HepG2 (cell line): Measurements from ENCODE around the gene USP30. TPM values are rescaled to one million over a fixed set of nuclear protein-coding genes. Genes with fewer than 3 reads are reported as not detected.

Source experiments
- ATAC-seq: fragments of 200-7000 bp; cut with Tn5 transposase; 3 replicates; pipeline ENCODE4 v1.9.1; 2020; ENCODE audit warnings: mild to moderate bottlenecking, moderate library complexity
- BruUV-seq: library from RNA; stranded (reverse); fragments of 400-500 nt; replicated peaks from 2 replicates; lab custom pipeline; 2021; lab: Mats Ljungman, UMichigan
- CTCF ChIA-PET: fragments of 300-600 bp; formaldehyde crosslinking; extraction: SDS; loops from one replicate; lab custom pipeline; 2021; ENCODE audit warnings: low total read pairs, inconsistent platforms, low intra/inter-chr PET ratio; lab: Yijun Ruan, JAX
- POLR2A ChIA-PET: fragments of 350-600 bp; sonication (Branson Sonifier 250); formaldehyde crosslinking; loops from one replicate; lab custom pipeline; 2020; ENCODE audit warnings: antibody characterized with exemption, inconsistent platforms; lab: Yijun Ruan, JAX
- DNase-seq: peaks from one replicate; pipeline ENCODE4 v3.0.0-alpha.2; 2015; ENCODE audit warnings: low spot score
- FAIRE-seq: peaks from 3 replicates; lab custom pipeline; 2011; peaks lifted over from hg19 to GRCh38; lab: Jason Lieb, UNC
- H2AFZ ChIP-seq: one replicate; pipeline ENCODE4 v1.6.1; 2011; ENCODE audit warnings: low read length, inconsistent platforms
- H3K27ac ChIP-seq: fragments of 300-600 bp; 3 replicates; pipeline ENCODE4 v1.8.0; 2011; ENCODE audit warnings: mixed run types, mild to moderate bottlenecking, mixed read lengths, low read length, inconsistent platforms; ENCODE audit not compliant: insufficient read depth; ENCODE audit errors: extremely low read length
- H3K27me3 ChIP-seq, 2 experiments: fragments of 200-600 bp in 1 of 2; 2 replicates in 1 of 2; 3 replicates in 1 of 2; pipeline versions ENCODE4 v1.6.0 to v1.8.0; 2011; ENCODE audit warnings: low read length in 2 of 2, mild to moderate bottlenecking in 2 of 2, moderate library complexity in 2 of 2, inconsistent platforms in 1 of 2; ENCODE audit not compliant: insufficient read depth in 2 of 2, control insufficient read depth in 1 of 2
- H3K36me3 ChIP-seq, 2 experiments: fragments of 200-600 bp in 1 of 2; replicated peaks in 1 of 2; 2 replicates in 1 of 2; 3 replicates in 1 of 2; pipeline versions ENCODE4 v1.5.1 to v1.8.0; 2011; ENCODE audit warnings: low read length in 2 of 2, inconsistent platforms in 1 of 2; ENCODE audit not compliant: insufficient read depth in 2 of 2, control insufficient read depth in 1 of 2
- H3K4me1 ChIP-seq: 2 replicates; pipeline ENCODE4 v1.5.1; 2012; ENCODE audit warnings: low read length, inconsistent platforms; ENCODE audit not compliant: insufficient read depth
- H3K4me2 ChIP-seq: 2 replicates; pipeline ENCODE4 v1.6.0; 2011; ENCODE audit warnings: low read depth, low read length, inconsistent platforms
- H3K4me3 ChIP-seq, 3 experiments: fragments of 200-600 bp in 1 of 3; sonication (generic), shearing (Covaris generic) in 1 of 3; replicated peaks in 1 of 3; 2 replicates each; pipeline ENCODE4 v1.5.1; 2011 to 2016; ENCODE audit warnings: low read length in 3 of 3, inconsistent platforms in 2 of 3, low read depth in 2 of 3, mild to moderate bottlenecking in 2 of 3, control low read depth in 1 of 3, mixed read lengths in 1 of 3; ENCODE audit not compliant: insufficient read depth in 1 of 3
- H3K79me2 ChIP-seq: one replicate; pipeline ENCODE4 v1.6.1; 2011; ENCODE audit warnings: low read length, inconsistent platforms; ENCODE audit not compliant: insufficient read depth
- H3K9ac ChIP-seq: 2 replicates; pipeline ENCODE4 v1.6.0; 2011; ENCODE audit warnings: mild to moderate bottlenecking, low read depth, low read length, inconsistent platforms; ENCODE audit not compliant: insufficient read depth
- H3K9me3 ChIP-seq: 2 replicates; pipeline ENCODE4 v1.5.1; 2012; ENCODE audit warnings: mild to moderate bottlenecking, low read length
- H4K20me1 ChIP-seq: 2 replicates; pipeline ENCODE4 v1.6.0; 2011; ENCODE audit warnings: inconsistent platforms, mild to moderate bottlenecking, low read length, moderate library complexity; ENCODE audit not compliant: insufficient read depth
- HNF4G ChIP-seq, 2 experiments: sonication (generic) in 1 of 2; formaldehyde crosslinking in 1 of 2; IDR thresholded peaks; 2 replicates each; pipeline versions ENCODE4 v1.4.0 to v1.6.1; 2011 to 2020; ENCODE audit warnings: borderline replicate concordance in 2 of 2, low read depth in 2 of 2, mild to moderate bottlenecking in 2 of 2, low read length in 1 of 2, missing genetic modification reagents in 1 of 2, moderate library complexity in 1 of 2
- HNRNPL ChIP-seq: fragments of 200-400 bp; formaldehyde crosslinking; IDR thresholded peaks from 2 replicates; pipeline ENCODE4 v1.6.1; 2017; ENCODE audit warnings: mild to moderate bottlenecking, low read depth, low read length
- SOX6 ChIP-seq, 2 experiments: fragments of 450-650 bp in 1 of 2; sonication (generic) in 1 of 2; formaldehyde crosslinking in 1 of 2; IDR thresholded peaks; 2 replicates each; pipeline versions ENCODE4 v1.4.0 to v1.6.1; 2017 to 2020; ENCODE audit warnings: antibody characterized with exemption in 1 of 2, mild to moderate bottlenecking in 1 of 2, missing genetic modification reagents in 1 of 2
- XRCC5 ChIP-seq: fragments of 200-400 bp; formaldehyde crosslinking; optimal IDR thresholded peaks from 2 replicates; pipeline ENCODE3; 2017; ENCODE audit warnings: mild to moderate bottlenecking, low read length
- ZBTB38 ChIP-seq: sonication (generic); formaldehyde crosslinking; IDR thresholded peaks from 2 replicates; pipeline ENCODE4 v1.5.1; 2020; ENCODE audit warnings: mild to moderate bottlenecking, missing genetic modification reagents
- ZNF12 ChIP-seq: sonication (generic); formaldehyde crosslinking; IDR thresholded peaks from 2 replicates; pipeline ENCODE4 v1.5.0; 2020; ENCODE audit warnings: missing genetic modification reagents
- ZNF260 ChIP-seq: sonication (generic); formaldehyde crosslinking; IDR thresholded peaks from 2 replicates; pipeline ENCODE4 v1.4.0; 2020; ENCODE audit warnings: missing genetic modification reagents, low read depth, mild to moderate bottlenecking, borderline replicate concordance
- WGBS: methylation state at CpG from one replicate; pipeline ENCODE4 v1.1.6; 2017; ENCODE audit warnings: low lambda C conversion rate; 5-methylcytosine and 5-hydroxymethylcytosine counted together
- in situ Hi-C: cut with HindIII; loops from 2 replicates; pipeline ENCODE4 v1.10.0; 2017; ENCODE audit warnings: low pct_unique_long_range_greater_than_20kb; ENCODE audit not compliant: extremely low pct_ligation_motif_present
- intact Hi-C: fragments of 100-400 bp; cut with micrococcal nuclease; formaldehyde crosslinking; loops from one replicate; pipeline ENCODE4 v1.10.0; 2022; ENCODE audit not compliant: unreplicated experiment
- polyA plus RNA-seq, 8 experiments: library from polyadenylated mRNA; depleted of rRNA in 3 of 8; stranded (reverse) in 7 of 8; unstranded in 1 of 8; fragments of >200 nt; fragmentation: Illumina TruSeq in 4 of 8; extraction: Trizol in 4 of 8; gene quantifications; 2 replicates each; pipeline versions ENCODE4 v1.2.1 to v1.2.3, GENCODE V29; 2011 to 2016; ENCODE audit warnings: low read depth in 4 of 8, missing spikeins in 1 of 8, mixed read lengths in 1 of 8; ENCODE audit not compliant: insufficient read depth in 1 of 8
- total RNA-seq, 5 experiments: library from RNA; depleted of rRNA; stranded (reverse); fragments of >200 nt; fragmentation: Illumina TruSeq; extraction: Trizol; gene quantifications; 2 replicates each; pipeline ENCODE4 v1.2.3, GENCODE V29; 2016; ENCODE audit warnings: low read depth in 1 of 5
- TF ChIP-seq, protein P1 (sequence below): sonication (generic); formaldehyde crosslinking; IDR thresholded peaks from 2 replicates; pipeline ENCODE4 v1.4.0; 2020; ENCODE audit warnings: missing genetic modification reagents
- TF ChIP-seq, protein P2 (sequence below): sonication (generic); formaldehyde crosslinking; IDR thresholded peaks from 2 replicates; pipeline ENCODE4 v1.5.0; 2020; ENCODE audit warnings: mild to moderate bottlenecking, missing genetic modification reagents, moderate library complexity
- TF ChIP-seq, protein P3 (sequence below): sonication (generic); formaldehyde crosslinking; IDR thresholded peaks from 2 replicates; pipeline ENCODE4 v1.5.0; 2020; ENCODE audit warnings: mild to moderate bottlenecking, missing genetic modification reagents, borderline replicate concordance

The USP30 gene
- total and polyA plus RNA-seq, 2 of the 13 experiments (the other 11 are each of a cell fraction or from before 2014, with no cell fraction given) = 11.2 to 20.8 TPM

DNA sequence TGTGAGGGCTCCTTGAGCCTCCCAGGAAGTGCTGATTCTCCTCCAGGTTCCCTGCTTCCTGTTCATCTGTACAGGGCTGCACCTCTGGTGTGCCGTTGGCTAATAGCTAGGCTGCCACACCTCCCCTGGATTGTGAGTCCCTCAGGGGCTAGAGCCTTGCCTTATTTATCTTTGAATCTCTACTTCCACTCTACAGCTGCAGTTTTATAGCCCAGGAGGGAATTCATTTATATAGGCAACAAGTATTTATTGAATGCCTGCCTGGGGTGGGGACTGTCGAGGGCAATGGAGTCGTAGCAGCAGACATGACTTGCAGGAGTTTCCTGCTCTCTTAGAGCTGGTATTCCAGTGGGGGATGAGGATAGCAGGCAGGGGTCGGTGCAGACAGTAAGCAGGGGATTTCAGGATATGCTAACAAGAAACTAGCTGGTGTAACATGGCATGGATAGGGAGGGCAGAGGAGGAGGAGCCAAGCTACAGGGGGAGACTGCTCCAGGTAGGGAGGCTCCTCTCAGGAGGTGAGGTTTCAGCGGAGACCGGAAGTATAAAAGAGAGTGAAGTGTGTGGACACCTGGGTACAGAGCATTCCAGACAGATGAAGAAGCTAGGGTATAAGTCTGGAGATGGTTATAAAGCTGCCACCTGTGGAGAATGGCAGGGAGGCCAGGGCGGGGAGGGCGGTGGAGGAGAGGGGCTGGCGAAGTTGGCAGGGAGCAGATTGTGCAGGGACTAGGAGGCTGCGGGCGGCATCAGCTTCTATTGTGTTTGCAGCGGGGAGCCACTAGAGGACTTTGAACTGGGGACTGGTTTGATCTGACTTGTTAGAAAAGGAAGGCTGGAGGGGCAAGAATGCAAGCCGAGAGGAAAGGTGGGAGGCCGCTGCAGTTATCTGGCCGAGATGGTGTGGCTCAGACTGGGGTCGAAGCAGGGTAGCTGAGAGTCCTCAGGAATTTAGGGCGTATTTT is 17.2 kb downstream of the USP30 start:
- POLR2A ChIA-PET = interaction anchor here (1.1 to 2.3 kb wide), 3 partner anchors 15 to 17 kb away, joined by 5 to 9 read pairs (median 5); no protein-coding TSS in a partner anchor
- TF ChIP-seq ZNF260 (no peak), ZBTB38 (peak; percentile 39; the same call in 1 of the 2 replicates), ZNF12 (CRISPR knock-in tag) (0 out of 2 replicates have a peak, but pooled peaks have one; percentile 14), HNF4G (IDR thresholded peaks at IDR 0.05; ENCODE audit: borderline replicate concordance, low read depth, low read length) (0 out of 2 replicates have a peak, but pooled peaks have one; percentile 7), HNF4G (CRISPR knock-in tag; IDR thresholded peaks at IDR 0.05; ENCODE audit: borderline replicate concordance, low read depth) (no peak), SOX6 (IDR thresholded peaks at IDR 0.05) (no peak), SOX6 (CRISPR knock-in tag; IDR thresholded peaks at IDR 0.05) (0 out of 2 replicates have a peak, but pooled peaks have one; percentile 13), HNRNPL (peak; percentile 48; the same call in 1 of the 2 replicates), XRCC5 (peak; percentile 25)
- TF ChIP-seq, protein P1, sequence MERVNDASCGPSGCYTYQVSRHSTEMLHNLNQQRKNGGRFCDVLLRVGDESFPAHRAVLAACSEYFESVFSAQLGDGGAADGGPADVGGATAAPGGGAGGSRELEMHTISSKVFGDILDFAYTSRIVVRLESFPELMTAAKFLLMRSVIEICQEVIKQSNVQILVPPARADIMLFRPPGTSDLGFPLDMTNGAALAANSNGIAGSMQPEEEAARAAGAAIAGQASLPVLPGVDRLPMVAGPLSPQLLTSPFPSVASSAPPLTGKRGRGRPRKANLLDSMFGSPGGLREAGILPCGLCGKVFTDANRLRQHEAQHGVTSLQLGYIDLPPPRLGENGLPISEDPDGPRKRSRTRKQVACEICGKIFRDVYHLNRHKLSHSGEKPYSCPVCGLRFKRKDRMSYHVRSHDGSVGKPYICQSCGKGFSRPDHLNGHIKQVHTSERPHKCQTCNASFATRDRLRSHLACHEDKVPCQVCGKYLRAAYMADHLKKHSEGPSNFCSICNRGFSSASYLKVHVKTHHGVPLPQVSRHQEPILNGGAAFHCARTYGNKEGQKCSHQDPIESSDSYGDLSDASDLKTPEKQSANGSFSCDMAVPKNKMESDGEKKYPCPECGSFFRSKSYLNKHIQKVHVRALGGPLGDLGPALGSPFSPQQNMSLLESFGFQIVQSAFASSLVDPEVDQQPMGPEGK (CRISPR knock-in tag) = 0 out of 2 replicates have a peak, but pooled peaks have one; percentile 8
- TF ChIP-seq, protein P2, sequence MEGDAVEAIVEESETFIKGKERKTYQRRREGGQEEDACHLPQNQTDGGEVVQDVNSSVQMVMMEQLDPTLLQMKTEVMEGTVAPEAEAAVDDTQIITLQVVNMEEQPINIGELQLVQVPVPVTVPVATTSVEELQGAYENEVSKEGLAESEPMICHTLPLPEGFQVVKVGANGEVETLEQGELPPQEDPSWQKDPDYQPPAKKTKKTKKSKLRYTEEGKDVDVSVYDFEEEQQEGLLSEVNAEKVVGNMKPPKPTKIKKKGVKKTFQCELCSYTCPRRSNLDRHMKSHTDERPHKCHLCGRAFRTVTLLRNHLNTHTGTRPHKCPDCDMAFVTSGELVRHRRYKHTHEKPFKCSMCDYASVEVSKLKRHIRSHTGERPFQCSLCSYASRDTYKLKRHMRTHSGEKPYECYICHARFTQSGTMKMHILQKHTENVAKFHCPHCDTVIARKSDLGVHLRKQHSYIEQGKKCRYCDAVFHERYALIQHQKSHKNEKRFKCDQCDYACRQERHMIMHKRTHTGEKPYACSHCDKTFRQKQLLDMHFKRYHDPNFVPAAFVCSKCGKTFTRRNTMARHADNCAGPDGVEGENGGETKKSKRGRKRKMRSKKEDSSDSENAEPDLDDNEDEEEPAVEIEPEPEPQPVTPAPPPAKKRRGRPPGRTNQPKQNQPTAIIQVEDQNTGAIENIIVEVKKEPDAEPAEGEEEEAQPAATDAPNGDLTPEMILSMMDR (CRISPR knock-in tag) = peak; percentile 32
- TF ChIP-seq, protein P3, sequence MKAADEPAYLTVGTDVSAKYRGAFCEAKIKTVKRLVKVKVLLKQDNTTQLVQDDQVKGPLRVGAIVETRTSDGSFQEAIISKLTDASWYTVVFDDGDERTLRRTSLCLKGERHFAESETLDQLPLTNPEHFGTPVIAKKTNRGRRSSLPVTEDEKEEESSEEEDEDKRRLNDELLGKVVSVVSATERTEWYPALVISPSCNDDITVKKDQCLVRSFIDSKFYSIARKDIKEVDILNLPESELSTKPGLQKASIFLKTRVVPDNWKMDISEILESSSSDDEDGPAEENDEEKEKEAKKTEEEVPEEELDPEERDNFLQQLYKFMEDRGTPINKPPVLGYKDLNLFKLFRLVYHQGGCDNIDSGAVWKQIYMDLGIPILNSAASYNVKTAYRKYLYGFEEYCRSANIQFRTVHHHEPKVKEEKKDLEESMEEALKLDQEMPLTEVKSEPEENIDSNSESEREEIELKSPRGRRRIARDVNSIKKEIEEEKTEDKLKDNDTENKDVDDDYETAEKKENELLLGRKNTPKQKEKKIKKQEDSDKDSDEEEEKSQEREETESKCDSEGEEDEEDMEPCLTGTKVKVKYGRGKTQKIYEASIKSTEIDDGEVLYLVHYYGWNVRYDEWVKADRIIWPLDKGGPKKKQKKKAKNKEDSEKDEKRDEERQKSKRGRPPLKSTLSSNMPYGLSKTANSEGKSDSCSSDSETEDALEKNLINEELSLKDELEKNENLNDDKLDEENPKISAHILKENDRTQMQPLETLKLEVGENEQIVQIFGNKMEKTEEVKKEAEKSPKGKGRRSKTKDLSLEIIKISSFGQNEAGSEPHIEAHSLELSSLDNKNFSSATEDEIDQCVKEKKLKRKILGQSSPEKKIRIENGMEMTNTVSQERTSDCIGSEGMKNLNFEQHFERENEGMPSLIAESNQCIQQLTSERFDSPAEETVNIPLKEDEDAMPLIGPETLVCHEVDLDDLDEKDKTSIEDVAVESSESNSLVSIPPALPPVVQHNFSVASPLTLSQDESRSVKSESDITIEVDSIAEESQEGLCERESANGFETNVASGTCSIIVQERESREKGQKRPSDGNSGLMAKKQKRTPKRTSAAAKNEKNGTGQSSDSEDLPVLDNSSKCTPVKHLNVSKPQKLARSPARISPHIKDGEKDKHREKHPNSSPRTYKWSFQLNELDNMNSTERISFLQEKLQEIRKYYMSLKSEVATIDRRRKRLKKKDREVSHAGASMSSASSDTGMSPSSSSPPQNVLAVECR (CRISPR knock-in tag) = peak; percentile 14; the same call in 1 of the 2 replicates

More for the DNA sequence above, 17.2 kb downstream of the USP30 start:
- in situ Hi-C loops (no loop called here), intact Hi-C loops (no loop called here)
- Histone ChIP-seq H3K9me3 (no peaks in the 10 kb centered on the region), H3K4me2 (peak overlapping the region; percentile 59), H3K9ac (peak overlapping the region; percentile 13; the same call in 1 of the 2 replicates), H3K36me3 (peaks cover 8 to 26% of the 10 kb centered on the region in 2 experiments; a peak in 4 of 5 replicates), H3K4me1 (peaks cover 45% of the 10 kb centered on the region), H3K27me3 (no peaks in the 10 kb centered on the region), H3K79me2 (no peaks in the 10 kb centered on the region), H3K4me3 (peak overlapping the region in 1 of 3 experiments; percentile 34; a peak in 2 of 6 replicates), H2AFZ (no peak overlapping the region), H4K20me1 (no peaks in the 10 kb centered on the region), H3K27ac (peak overlapping the region; percentile 64)
- ATAC-seq (peak; percentile 79), FAIRE-seq (no peak), DNase-seq (peak; percentile 64)
- 53% methylated on average over 17 of the region's 17 CpGs for WGBS
- CTCF ChIA-PET = interaction anchor here (0.9 kb wide), 1 partner anchor 23 kb away, joined by 3 read pairs; the partner anchor contains the start of gene ALKBH2
- no TSS peak for BruUV-seq
